Measurements from ENCODE around the gene OXCT2. TPM values are rescaled to one million over a fixed set of nuclear protein-coding genes. Genes with fewer than 3 reads are reported as not detected.

The OXCT2 gene
- total and polyA plus RNA-seq, 9 of the 15 experiments (the other 6 are each of a cell fraction or from before 2014, with no cell fraction given): 0.08 to 0.64 (median 0.22) TPM; not detected in 2

DNA sequence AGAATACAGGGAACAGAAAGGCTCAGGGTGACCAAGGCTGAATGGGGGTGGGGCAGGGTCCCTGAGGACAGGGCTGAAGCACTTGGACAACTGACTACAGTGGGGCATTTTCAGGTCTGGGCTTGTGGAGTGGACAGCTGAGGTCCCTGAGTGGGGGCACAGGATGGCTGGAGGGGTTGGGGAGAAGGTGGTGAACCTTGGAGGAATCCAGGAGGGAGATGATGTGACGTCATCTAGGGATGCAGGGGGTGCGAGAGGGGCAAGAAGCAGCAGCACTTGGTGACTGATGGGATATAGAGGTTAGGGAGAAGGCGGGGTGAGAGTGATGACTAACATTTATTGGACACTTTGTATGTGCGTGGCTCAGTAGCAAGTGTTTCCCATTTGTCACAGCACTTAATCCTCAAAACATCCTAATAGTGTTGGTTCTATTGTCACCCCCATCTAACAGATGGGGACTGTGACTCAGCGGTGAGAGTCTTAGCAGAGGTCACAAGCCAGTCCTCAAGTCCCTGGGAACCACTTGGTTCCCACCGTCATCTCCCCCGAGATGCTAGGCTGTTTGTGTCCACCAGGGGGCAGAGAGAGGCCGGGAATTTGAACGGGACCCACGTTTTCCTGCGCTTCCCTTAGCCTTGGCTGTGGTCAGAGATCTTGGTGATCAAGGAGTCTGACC, 45.4 kb upstream of the OXCT2 start (continued):
- TF ChIP-seq, protein P1, sequence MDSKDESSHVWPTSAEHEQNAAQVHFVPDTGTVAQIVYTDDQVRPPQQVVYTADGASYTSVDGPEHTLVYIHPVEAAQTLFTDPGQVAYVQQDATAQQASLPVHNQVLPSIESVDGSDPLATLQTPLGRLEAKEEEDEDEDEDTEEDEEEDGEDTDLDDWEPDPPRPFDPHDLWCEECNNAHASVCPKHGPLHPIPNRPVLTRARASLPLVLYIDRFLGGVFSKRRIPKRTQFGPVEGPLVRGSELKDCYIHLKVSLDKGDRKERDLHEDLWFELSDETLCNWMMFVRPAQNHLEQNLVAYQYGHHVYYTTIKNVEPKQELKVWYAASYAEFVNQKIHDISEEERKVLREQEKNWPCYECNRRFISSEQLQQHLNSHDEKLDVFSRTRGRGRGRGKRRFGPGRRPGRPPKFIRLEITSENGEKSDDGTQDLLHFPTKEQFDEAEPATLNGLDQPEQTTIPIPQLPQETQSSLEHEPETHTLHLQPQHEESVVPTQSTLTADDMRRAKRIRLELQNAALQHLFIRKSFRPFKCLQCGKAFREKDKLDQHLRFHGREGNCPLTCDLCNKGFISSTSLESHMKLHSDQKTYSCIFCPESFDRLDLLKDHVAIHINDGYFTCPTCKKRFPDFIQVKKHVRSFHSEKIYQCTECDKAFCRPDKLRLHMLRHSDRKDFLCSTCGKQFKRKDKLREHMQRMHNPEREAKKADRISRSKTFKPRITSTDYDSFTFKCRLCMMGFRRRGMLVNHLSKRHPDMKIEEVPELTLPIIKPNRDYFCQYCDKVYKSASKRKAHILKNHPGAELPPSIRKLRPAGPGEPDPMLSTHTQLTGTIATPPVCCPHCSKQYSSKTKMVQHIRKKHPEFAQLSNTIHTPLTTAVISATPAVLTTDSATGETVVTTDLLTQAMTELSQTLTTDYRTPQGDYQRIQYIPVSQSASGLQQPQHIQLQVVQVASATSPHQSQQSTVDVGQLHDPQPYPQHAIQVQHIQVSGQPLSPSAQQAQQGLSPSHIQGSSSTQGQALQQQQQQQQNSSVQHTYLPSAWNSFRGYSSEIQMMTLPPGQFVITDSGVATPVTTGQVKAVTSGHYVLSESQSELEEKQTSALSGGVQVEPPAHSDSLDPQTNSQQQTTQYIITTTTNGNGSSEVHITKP (IDR thresholded peaks at IDR 0.05; ENCODE audit: partially characterized antibody): no peak
- TF ChIP-seq ZBTB7A (IDR thresholded peaks at IDR 0.05; ENCODE audit: borderline replicate concordance, control insufficient read depth, low read depth, low read length): 0 out of 2 replicates have a peak, but pooled peaks have one; percentile 47
- TF ChIP-seq, protein P2, sequence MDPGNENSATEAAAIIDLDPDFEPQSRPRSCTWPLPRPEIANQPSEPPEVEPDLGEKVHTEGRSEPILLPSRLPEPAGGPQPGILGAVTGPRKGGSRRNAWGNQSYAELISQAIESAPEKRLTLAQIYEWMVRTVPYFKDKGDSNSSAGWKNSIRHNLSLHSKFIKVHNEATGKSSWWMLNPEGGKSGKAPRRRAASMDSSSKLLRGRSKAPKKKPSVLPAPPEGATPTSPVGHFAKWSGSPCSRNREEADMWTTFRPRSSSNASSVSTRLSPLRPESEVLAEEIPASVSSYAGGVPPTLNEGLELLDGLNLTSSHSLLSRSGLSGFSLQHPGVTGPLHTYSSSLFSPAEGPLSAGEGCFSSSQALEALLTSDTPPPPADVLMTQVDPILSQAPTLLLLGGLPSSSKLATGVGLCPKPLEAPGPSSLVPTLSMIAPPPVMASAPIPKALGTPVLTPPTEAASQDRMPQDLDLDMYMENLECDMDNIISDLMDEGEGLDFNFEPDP (CRISPR knock-in tag; IDR thresholded peaks at IDR 0.05): no peak
- TF ChIP-seq CREM (IDR thresholded peaks at IDR 0.05; ENCODE audit: low read depth): peak; percentile 15; the same call in 1 of the 2 replicates
- TF ChIP-seq, protein P3, sequence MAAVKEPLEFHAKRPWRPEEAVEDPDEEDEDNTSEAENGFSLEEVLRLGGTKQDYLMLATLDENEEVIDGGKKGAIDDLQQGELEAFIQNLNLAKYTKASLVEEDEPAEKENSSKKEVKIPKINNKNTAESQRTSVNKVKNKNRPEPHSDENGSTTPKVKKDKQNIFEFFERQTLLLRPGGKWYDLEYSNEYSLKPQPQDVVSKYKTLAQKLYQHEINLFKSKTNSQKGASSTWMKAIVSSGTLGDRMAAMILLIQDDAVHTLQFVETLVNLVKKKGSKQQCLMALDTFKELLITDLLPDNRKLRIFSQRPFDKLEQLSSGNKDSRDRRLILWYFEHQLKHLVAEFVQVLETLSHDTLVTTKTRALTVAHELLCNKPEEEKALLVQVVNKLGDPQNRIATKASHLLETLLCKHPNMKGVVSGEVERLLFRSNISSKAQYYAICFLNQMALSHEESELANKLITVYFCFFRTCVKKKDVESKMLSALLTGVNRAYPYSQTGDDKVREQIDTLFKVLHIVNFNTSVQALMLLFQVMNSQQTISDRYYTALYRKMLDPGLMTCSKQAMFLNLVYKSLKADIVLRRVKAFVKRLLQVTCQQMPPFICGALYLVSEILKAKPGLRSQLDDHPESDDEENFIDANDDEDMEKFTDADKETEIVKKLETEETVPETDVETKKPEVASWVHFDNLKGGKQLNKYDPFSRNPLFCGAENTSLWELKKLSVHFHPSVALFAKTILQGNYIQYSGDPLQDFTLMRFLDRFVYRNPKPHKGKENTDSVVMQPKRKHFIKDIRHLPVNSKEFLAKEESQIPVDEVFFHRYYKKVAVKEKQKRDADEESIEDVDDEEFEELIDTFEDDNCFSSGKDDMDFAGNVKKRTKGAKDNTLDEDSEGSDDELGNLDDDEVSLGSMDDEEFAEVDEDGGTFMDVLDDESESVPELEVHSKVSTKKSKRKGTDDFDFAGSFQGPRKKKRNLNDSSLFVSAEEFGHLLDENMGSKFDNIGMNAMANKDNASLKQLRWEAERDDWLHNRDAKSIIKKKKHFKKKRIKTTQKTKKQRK (IDR thresholded peaks at IDR 0.05; ENCODE audit: borderline replicate concordance, low read depth, low read length): no peak
- 0 out of 2 replicates have a peak, but pooled peaks have one; percentile 16 for TF ChIP-seq CBFB (CRISPR knock-in tag; IDR thresholded peaks at IDR 0.05)
- no peak for TF ChIP-seq GTF2F1 (IDR thresholded peaks at IDR 0.05; ENCODE audit: low read depth, low read length)
- no peak; the same call in 1 of the 2 replicates for TF ChIP-seq ZNF263 (CRISPR knock-in tag; IDR thresholded peaks at IDR 0.05; ENCODE audit: borderline replicate concordance)
- peak in 1 of 2 experiments; percentile 84; a peak in 1 of 4 replicates for TF ChIP-seq TEAD1 (CRISPR knock-in tag; IDR thresholded peaks at IDR 0.05)
- TF ChIP-seq, protein P4, sequence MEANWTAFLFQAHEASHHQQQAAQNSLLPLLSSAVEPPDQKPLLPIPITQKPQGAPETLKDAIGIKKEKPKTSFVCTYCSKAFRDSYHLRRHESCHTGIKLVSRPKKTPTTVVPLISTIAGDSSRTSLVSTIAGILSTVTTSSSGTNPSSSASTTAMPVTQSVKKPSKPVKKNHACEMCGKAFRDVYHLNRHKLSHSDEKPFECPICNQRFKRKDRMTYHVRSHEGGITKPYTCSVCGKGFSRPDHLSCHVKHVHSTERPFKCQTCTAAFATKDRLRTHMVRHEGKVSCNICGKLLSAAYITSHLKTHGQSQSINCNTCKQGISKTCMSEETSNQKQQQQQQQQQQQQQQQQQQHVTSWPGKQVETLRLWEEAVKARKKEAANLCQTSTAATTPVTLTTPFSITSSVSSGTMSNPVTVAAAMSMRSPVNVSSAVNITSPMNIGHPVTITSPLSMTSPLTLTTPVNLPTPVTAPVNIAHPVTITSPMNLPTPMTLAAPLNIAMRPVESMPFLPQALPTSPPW (CRISPR knock-in tag; IDR thresholded peaks at IDR 0.05): peak; percentile 43
- TF ChIP-seq ZNF507 (tag; conservative IDR thresholded peaks at IDR 0.05): no peak
- TF ChIP-seq BDP1 (IDR thresholded peaks at IDR 0.05; ENCODE audit: insufficient read depth, insufficient read length): no peak
- TF ChIP-seq TCFL5 (CRISPR knock-in tag; conservative IDR thresholded peaks at IDR 0.05): no peak
- no peak for TF ChIP-seq BRCA1 (IDR thresholded peaks at IDR 0.05)
- TF ChIP-seq BRCA1 (CRISPR knock-in tag; IDR thresholded peaks at IDR 0.05): no peak
- peak; percentile 67 for TF ChIP-seq NFE2 (IDR thresholded peaks at IDR 0.05; ENCODE audit: low read depth)

Measured in K562 (cell line).